ENCODE data around the gene RNF223.

DNA sequence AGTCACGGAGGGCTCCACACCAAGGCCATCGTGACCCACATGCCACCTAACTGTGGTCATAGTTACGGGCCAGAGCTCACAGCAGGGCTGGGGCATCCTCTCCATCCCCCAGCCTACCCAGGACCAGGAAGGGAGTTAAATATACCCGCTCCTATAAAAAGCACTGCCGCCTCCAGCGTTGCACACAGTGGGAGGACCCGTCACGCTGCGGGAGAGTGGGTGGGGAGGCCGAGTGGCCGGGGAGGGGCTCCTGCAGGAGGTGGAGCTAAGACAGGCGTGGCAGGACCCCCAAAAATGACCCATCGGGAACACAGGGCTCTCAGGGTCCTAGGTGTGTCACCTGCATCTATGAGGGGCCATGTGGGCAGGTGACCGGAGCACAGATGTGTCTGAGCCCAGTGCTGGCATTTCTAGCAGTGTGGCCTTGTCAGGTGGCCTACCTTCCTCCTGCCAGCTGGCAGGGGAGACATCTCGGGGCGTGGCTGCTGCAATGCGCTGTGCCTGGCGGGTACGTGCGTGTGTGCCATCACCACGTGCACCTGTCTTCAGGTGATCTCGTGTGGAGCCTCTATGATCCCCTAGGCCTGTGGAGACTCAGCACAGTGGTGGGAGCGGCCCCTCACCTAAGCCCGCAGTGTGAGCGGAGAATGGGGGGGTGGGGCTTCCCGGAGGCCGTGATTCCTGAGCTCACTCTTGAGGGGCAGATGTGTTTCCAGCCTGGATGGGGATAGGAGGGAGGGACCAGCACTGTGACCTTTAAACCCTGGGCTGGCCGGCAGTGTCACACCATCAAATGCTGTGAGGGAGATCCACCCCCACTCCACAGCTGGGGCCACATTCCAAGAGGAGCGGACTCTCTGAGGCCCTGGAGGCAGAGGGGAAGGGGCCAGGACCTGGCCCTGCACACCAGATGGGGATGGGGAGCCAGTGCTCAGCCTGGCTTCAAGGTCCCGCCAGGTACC, 36.5 kb downstream of the RNF223 start:
- TF ChIP-seq, protein P1, sequence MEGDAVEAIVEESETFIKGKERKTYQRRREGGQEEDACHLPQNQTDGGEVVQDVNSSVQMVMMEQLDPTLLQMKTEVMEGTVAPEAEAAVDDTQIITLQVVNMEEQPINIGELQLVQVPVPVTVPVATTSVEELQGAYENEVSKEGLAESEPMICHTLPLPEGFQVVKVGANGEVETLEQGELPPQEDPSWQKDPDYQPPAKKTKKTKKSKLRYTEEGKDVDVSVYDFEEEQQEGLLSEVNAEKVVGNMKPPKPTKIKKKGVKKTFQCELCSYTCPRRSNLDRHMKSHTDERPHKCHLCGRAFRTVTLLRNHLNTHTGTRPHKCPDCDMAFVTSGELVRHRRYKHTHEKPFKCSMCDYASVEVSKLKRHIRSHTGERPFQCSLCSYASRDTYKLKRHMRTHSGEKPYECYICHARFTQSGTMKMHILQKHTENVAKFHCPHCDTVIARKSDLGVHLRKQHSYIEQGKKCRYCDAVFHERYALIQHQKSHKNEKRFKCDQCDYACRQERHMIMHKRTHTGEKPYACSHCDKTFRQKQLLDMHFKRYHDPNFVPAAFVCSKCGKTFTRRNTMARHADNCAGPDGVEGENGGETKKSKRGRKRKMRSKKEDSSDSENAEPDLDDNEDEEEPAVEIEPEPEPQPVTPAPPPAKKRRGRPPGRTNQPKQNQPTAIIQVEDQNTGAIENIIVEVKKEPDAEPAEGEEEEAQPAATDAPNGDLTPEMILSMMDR (IDR thresholded peaks at IDR 0.05; ENCODE audit: poor library complexity) = no peak
- TF ChIP-seq EZH2phosphoT487 (IDR thresholded peaks at IDR 0.05; ENCODE audit: low read depth, severe bottlenecking, unreplicated experiment) (no peak), EZH2 (IDR thresholded peaks at IDR 0.05; ENCODE audit: borderline replicate concordance) (no peak)
